ENCODE data around the gene CMC2. TPM values are rescaled to one million over a fixed set of nuclear protein-coding genes. Genes with fewer than 3 reads are reported as not detected.

Gene CMC2
- total and polyA plus RNA-seq, 2 of the 8 experiments (the other 6 are each of a cell fraction or from before 2014, with no cell fraction given): 66.6 to 116 TPM

DNA sequence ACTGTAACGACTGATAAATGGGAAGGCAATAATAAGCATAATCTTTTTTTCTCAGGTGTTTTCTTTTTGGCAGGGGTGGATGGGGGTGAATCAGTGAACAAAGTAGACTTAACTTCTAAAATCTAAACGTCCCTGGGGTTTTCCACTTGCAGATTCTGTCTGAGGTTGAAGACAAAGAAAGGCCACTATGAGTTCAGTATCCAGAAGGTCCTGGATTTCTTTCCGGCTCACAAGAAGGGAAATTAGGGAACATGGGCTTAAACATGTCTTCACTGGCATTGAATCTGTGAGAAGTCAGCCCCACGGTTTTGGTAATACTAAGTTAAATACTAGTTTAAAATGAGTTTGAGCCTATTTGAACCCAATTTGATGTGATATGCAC lies 67.8 kb downstream of the CMC2 start:
- Histone ChIP-seq H2BK15ac (ENCODE audit: low read length) (no peak overlapping the region), H4K20me1 (replicated peaks in 1 of 2; ENCODE audit: control insufficient read depth in 1 of 2, insufficient read depth in 2 of 2, low read length in 2 of 2) (no peaks in the 10 kb centered on the region), H4K5ac (ENCODE audit: insufficient read length, low read depth, low read length) (no peak overlapping the region), H3K18ac (ENCODE audit: extremely low read depth, low read length) (no peak overlapping the region), H3K9me3 (ENCODE audit: insufficient read depth in 2 of 2, low read depth in 1 of 2, low read length in 1 of 2) (no peaks in the 10 kb centered on the region), H2BK20ac (ENCODE audit: low read length) (no peak overlapping the region), H3K79me2 (ENCODE audit: control insufficient read depth in 1 of 2, insufficient read depth in 2 of 2, low read length in 2 of 2) (no peaks in the 10 kb centered on the region), H3K56ac (replicated peaks; ENCODE audit: insufficient read length, low read depth, low read length) (no peak overlapping the region), H2BK12ac (ENCODE audit: low read depth, low read length) (no peak overlapping the region), H2AK5ac (ENCODE audit: low read depth, low read length) (no peak overlapping the region), H4K8ac (ENCODE audit: extremely low read depth, insufficient read depth, low read length) (no peak overlapping the region), H2BK120ac (replicated peaks; ENCODE audit: low read depth, low read length) (no peak overlapping the region), H3K9ac (replicated peaks in 1 of 4; ENCODE audit: extremely low read depth in 1 of 4, low read depth in 3 of 4, low read length in 3 of 4) (no peak overlapping the region), H2BK5ac (ENCODE audit: low read depth, low read length) (no peak overlapping the region), H3K14ac (ENCODE audit: insufficient read length) (no peak overlapping the region), H3K23ac (ENCODE audit: insufficient read length) (no peak overlapping the region), H3K4me2 (ENCODE audit: insufficient read depth in 1 of 2, low read depth in 2 of 2, low read length in 2 of 2) (no peak overlapping the region), H4K91ac (replicated peaks; ENCODE audit: insufficient read length, low read length) (no peak overlapping the region), H3K79me1 (ENCODE audit: low read depth, low read length) (no peaks in the 10 kb centered on the region; the same call in 1 of the 2 replicates), H3K4me3 (ENCODE audit: extremely low read depth in 1 of 4, insufficient read depth in 2 of 4, low read depth in 3 of 4, low read length in 4 of 4) (no peak overlapping the region), H3K23me2 (ENCODE audit: low read depth, low read length) (no peaks in the 10 kb centered on the region), H3K36me3 (ENCODE audit: control insufficient read depth in 2 of 4, insufficient read depth in 4 of 4, low read length in 3 of 4) (no peaks in the 10 kb centered on the region), H3K27me3 (replicated peaks in 1 of 4; ENCODE audit: control insufficient read depth in 3 of 4, extremely low read depth in 1 of 4, insufficient read depth in 3 of 4, low read length in 3 of 4) (peaks cover 0 to 7% (median 3%) of the 10 kb centered on the region in 4 experiments; a peak in 4 of 7 replicates), H2AFZ (ENCODE audit: low read length) (no peak overlapping the region), H3K27ac (ENCODE audit: low read depth, low read length) (no peak overlapping the region), H3K4ac (replicated peaks; ENCODE audit: insufficient read length, low read depth, low read length) (no peak overlapping the region), H3K4me1 (replicated peaks in 1 of 4; ENCODE audit: control insufficient read depth in 3 of 4, insufficient read depth in 4 of 4, low read length in 3 of 4) (peaks cover 0 to 9% (median 4%) of the 10 kb centered on the region in 4 experiments; a peak in 4 of 7 replicates)
- whole genome bisulfite sequencing, 2 experiments (ENCODE audit: extremely low coverage in 1 of 2, insufficient coverage in 1 of 2, insufficient read length in 1 of 2, insufficient replicate concordance in 2 of 2, low coverage in 1 of 2, low lambda C conversion rate in 2 of 2, missing lambda C conversion rate in 1 of 2): 81% methylated on average over 4 of the region's 4 CpGs; no CpG with 5 or more reads in 1 of the 2 experiments
- ChIA-PET POLR2A (ENCODE audit: partially characterized antibody) (no interaction called here), CTCF (ENCODE audit: partially characterized antibody) (interaction anchor here (3.8 kb wide), 1 partner anchor 10 kb away, joined by 26 read pairs; no protein-coding TSS in a partner anchor)
- DNase-seq (ENCODE audit: low read depth in 1 of 2, low spot score in 2 of 2) (no peak), FAIRE-seq (no peak)
- no peak for TF ChIP-seq MAFK (IDR thresholded peaks at IDR 0.05; ENCODE audit: low read depth, low read length)
- TF ChIP-seq NANOG (IDR thresholded peaks at IDR 0.05; ENCODE audit: insufficient read depth, low read depth, low read length, poor library complexity, severe bottlenecking): no peak
- TF ChIP-seq SIX5 (IDR thresholded peaks at IDR 0.05; ENCODE audit: low read depth, low read length): no peak
- no peak for TF ChIP-seq PHF8 (conservative IDR thresholded peaks at IDR 0.05; ENCODE audit: low read depth, low read length)
- TF ChIP-seq, protein P1, sequence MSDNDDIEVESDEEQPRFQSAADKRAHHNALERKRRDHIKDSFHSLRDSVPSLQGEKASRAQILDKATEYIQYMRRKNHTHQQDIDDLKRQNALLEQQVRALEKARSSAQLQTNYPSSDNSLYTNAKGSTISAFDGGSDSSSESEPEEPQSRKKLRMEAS (IDR thresholded peaks at IDR 0.05): no peak
- no peak for TF ChIP-seq JUND (IDR thresholded peaks at IDR 0.05; ENCODE audit: low read length)
- TF ChIP-seq EGR1 (IDR thresholded peaks at IDR 0.05; ENCODE audit: borderline replicate concordance, low read depth, low read length): no peak
- no peak for TF ChIP-seq POLR2A (IDR thresholded peaks at IDR 0.05; ENCODE audit: control extremely low read depth in 1 of 2, low read depth in 2 of 2, low read length in 2 of 2)
- no peak for TF ChIP-seq SAP30 (IDR thresholded peaks at IDR 0.05; ENCODE audit: insufficient read depth, insufficient replicate concordance, low read length)
- no peak for TF ChIP-seq CHD2 (IDR thresholded peaks at IDR 0.05; ENCODE audit: low read length)
- TF ChIP-seq HDAC2 (IDR thresholded peaks at IDR 0.05; ENCODE audit: borderline replicate concordance in 1 of 2, low read depth in 2 of 2, low read length in 2 of 2): no peak
- TF ChIP-seq SIN3A (conservative IDR thresholded peaks at IDR 0.05 in 1 of 2, IDR thresholded peaks at IDR 0.05 in 1 of 2; ENCODE audit: low read depth in 1 of 2, low read length in 2 of 2): no peak
- TF ChIP-seq RFX5 (IDR thresholded peaks at IDR 0.05; ENCODE audit: borderline replicate concordance, low read depth, low read length): no peak
- TF ChIP-seq KDM5A (IDR thresholded peaks at IDR 0.05; ENCODE audit: low read length): no peak
